ENCODE measurements around the gene ARRDC1. TPM values are rescaled to one million over a fixed set of nuclear protein-coding genes. Genes with fewer than 3 reads are reported as not detected.

The ARRDC1 gene
- total and polyA plus RNA-seq, 9 of the 15 experiments (the other 6 are each of a cell fraction or from before 2014, with no cell fraction given), result 0.21 to 45.3 (median 18.6) TPM

DNA sequence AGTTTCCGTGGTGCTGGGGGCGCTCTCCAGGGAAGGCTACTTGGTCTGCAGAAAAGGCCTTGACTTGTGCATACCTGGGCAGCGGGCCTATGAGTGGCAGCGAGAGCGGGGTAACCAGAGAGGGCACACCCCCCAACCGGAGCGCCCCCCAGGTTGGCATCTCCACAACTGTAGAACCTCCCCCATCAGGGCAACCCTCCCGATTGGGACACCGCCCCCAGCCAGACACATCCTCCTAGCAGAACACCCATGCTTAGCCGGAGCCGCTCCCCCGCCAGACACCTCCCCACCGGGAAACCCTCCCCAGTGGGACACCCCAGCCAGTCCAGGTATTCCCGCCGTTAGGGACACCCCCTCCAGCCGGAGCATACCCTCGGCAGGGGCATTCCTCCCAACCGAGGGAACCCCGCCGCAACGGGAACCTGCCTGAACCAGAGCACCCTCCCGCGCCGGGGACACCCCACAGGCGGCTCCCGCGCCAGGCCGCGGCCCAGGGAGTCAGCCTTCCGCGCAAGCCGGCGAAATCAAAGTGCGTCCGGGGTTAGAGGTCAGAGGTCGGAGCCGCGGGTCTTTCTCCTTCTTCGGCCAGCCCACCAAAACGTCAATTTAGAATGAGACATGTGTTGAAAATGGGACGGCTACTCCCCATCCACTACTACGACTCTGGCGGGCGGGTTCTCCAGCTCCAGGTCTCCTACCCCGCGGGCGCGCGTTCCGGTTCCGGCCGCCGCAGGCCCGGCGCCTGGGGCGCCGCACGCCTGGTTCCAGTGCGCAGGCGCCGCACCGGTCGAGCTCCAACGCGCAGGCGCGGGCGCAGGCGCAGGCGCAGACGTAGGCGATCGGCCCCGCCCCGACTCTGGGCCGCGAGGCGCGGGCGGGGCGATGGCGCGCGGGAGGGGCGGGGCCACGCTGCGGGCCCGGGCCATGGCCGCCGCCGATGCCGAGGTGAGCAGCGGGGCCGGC is 12.9 kb downstream of the ARRDC1 start, which contains the start of gene EHMT1 (continued):
- TF ChIP-seq, protein P1, sequence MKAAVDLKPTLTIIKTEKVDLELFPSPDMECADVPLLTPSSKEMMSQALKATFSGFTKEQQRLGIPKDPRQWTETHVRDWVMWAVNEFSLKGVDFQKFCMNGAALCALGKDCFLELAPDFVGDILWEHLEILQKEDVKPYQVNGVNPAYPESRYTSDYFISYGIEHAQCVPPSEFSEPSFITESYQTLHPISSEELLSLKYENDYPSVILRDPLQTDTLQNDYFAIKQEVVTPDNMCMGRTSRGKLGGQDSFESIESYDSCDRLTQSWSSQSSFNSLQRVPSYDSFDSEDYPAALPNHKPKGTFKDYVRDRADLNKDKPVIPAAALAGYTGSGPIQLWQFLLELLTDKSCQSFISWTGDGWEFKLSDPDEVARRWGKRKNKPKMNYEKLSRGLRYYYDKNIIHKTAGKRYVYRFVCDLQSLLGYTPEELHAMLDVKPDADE (conservative IDR thresholded peaks at IDR 0.05; ENCODE audit: control insufficient read depth, low read depth, low read length), result peak; percentile 63; the same call in 1 of the 2 replicates
- TF ChIP-seq, protein P2, sequence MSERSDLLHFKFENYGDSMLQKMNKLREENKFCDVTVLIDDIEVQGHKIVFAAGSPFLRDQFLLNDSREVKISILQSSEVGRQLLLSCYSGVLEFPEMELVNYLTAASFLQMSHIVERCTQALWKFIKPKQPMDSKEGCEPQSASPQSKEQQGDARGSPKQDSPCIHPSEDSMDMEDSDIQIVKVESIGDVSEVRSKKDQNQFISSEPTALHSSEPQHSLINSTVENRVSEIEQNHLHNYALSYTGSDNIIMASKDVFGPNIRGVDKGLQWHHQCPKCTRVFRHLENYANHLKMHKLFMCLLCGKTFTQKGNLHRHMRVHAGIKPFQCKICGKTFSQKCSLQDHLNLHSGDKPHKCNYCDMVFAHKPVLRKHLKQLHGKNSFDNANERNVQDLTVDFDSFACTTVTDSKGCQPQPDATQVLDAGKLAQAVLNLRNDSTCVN (CRISPR knock-in tag; IDR thresholded peaks at IDR 0.05), result no peak
- no peak for TF ChIP-seq NFIC (IDR thresholded peaks at IDR 0.05)
- TF ChIP-seq NCOA4 (IDR thresholded peaks at IDR 0.05; ENCODE audit: partially characterized antibody), result no peak
- peak; percentile 81 for TF ChIP-seq SAP30 (IDR thresholded peaks at IDR 0.05; ENCODE audit: borderline replicate concordance, insufficient read depth, low read depth, low read length, poor library complexity, severe bottlenecking)
- no peak for TF ChIP-seq ZNF586 (CRISPR knock-in tag; conservative IDR thresholded peaks at IDR 0.05)
- peak; percentile 59; the same call in 1 of the 2 replicates for TF ChIP-seq L3MBTL2 (IDR thresholded peaks at IDR 0.05)
- TF ChIP-seq, protein P3, sequence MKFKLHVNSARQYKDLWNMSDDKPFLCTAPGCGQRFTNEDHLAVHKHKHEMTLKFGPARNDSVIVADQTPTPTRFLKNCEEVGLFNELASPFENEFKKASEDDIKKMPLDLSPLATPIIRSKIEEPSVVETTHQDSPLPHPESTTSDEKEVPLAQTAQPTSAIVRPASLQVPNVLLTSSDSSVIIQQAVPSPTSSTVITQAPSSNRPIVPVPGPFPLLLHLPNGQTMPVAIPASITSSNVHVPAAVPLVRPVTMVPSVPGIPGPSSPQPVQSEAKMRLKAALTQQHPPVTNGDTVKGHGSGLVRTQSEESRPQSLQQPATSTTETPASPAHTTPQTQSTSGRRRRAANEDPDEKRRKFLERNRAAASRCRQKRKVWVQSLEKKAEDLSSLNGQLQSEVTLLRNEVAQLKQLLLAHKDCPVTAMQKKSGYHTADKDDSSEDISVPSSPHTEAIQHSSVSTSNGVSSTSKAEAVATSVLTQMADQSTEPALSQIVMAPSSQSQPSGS (CRISPR knock-in tag; IDR thresholded peaks at IDR 0.05), result no peak
- no peak for TF ChIP-seq PRPF4 (IDR thresholded peaks at IDR 0.05; ENCODE audit: insufficient read depth, low read depth, low read length, poor library complexity, severe bottlenecking)
- no peak for TF ChIP-seq NELFE (IDR thresholded peaks at IDR 0.05; ENCODE audit: insufficient read depth, insufficient read length)
- TF ChIP-seq CBX2 (IDR thresholded peaks at IDR 0.05; ENCODE audit: insufficient read depth, low read length, poor library complexity, severe bottlenecking), result no peak
- no peak for TF ChIP-seq NFXL1 (CRISPR knock-in tag; IDR thresholded peaks at IDR 0.05)
- TF ChIP-seq, protein P4, sequence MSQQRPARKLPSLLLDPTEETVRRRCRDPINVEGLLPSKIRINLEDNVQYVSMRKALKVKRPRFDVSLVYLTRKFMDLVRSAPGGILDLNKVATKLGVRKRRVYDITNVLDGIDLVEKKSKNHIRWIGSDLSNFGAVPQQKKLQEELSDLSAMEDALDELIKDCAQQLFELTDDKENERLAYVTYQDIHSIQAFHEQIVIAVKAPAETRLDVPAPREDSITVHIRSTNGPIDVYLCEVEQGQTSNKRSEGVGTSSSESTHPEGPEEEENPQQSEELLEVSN (IDR thresholded peaks at IDR 0.05; ENCODE audit: borderline replicate concordance in 1 of 2, extremely low read depth in 1 of 2, insufficient read depth in 1 of 2, insufficient read length in 1 of 2, low read depth in 1 of 2, low read length in 1 of 2, poor library complexity in 1 of 2, severe bottlenecking in 1 of 2), result peak in 1 of 2 experiments; percentile 54
- peak; percentile 95 for TF ChIP-seq POLR2G (IDR thresholded peaks at IDR 0.05; ENCODE audit: low read depth, low read length)
- TF ChIP-seq, protein P5, sequence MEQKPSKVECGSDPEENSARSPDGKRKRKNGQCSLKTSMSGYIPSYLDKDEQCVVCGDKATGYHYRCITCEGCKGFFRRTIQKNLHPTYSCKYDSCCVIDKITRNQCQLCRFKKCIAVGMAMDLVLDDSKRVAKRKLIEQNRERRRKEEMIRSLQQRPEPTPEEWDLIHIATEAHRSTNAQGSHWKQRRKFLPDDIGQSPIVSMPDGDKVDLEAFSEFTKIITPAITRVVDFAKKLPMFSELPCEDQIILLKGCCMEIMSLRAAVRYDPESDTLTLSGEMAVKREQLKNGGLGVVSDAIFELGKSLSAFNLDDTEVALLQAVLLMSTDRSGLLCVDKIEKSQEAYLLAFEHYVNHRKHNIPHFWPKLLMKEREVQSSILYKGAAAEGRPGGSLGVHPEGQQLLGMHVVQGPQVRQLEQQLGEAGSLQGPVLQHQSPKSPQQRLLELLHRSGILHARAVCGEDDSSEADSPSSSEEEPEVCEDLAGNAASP (IDR thresholded peaks at IDR 0.05), result no peak
- peak; percentile 91 for TF ChIP-seq GABPB1 (CRISPR knock-in tag; IDR thresholded peaks at IDR 0.05)
- TF ChIP-seq JUND (IDR thresholded peaks at IDR 0.05; ENCODE audit: borderline replicate concordance, low read depth, low read length), result peak; percentile 40; the same call in 1 of the 2 replicates
- TF ChIP-seq JUND (tag; IDR thresholded peaks at IDR 0.05; ENCODE audit: borderline replicate concordance, low read depth, low read length), result no peak
- no peak for TF ChIP-seq RBM25 (IDR thresholded peaks at IDR 0.05; ENCODE audit: low read depth, low read length, severe bottlenecking)

Measured in K562 (cell line).